K562 (cell line): Measurements from ENCODE around the gene NRF1. TPM values are rescaled to one million over a fixed set of nuclear protein-coding genes. Genes with fewer than 3 reads are reported as not detected.

Experiments
- CGGBP1 ChIP-seq: fragments of 250-450 bp; sonication (Bioruptor Pico); IDR thresholded peaks from 2 replicates; pipeline ENCODE4 v1.9.0; 2021; ENCODE audit warnings: mild to moderate bottlenecking
- FIP1L1 ChIP-seq: fragments of 200-400 bp; formaldehyde crosslinking; IDR thresholded peaks from 2 replicates; pipeline ENCODE4 v1.6.1; 2018; ENCODE audit warnings: mild to moderate bottlenecking, low read depth, low read length; ENCODE audit not compliant: poor library complexity, severe bottlenecking
- HMGXB4 ChIP-seq: sonication (generic); formaldehyde crosslinking; IDR thresholded peaks from 2 replicates; pipeline ENCODE4 v1.8.1; 2023; ENCODE audit warnings: mild to moderate bottlenecking, missing genetic modification reagents
- KDM5B ChIP-seq: fragments of 200-600 bp; sonication (generic); IDR thresholded peaks from 2 replicates; pipeline ENCODE4 v1.6.1; 2012; ENCODE audit warnings: low read depth, mild to moderate bottlenecking, moderate library complexity, low read length, control low read depth, inconsistent platforms; ENCODE audit not compliant: insufficient replicate concordance
- MCM5 ChIP-seq: fragments of 450-650 bp; IDR thresholded peaks from 2 replicates; pipeline ENCODE4 v1.6.1; 2016; ENCODE audit warnings: low read depth
- MEF2A ChIP-seq: IDR thresholded peaks from 2 replicates; pipeline ENCODE4 v1.6.1; 2011; ENCODE audit warnings: low read depth, mild to moderate bottlenecking, low read length, moderate library complexity; ENCODE audit not compliant: control insufficient read depth
- NFYB ChIP-seq: IDR thresholded peaks from 2 replicates; pipeline ENCODE4 v1.6.1; 2011; ENCODE audit warnings: mild to moderate bottlenecking, moderate library complexity; ENCODE audit not compliant: insufficient read length; ENCODE audit errors: extremely low read depth
- PPARD ChIP-seq: fragments of 250-450 bp; sonication (Bioruptor Pico); IDR thresholded peaks from 2 replicates; pipeline ENCODE4 v1.8.0; 2022; ENCODE audit warnings: inconsistent platforms, mild to moderate bottlenecking, moderate library complexity
- PTRF ChIP-seq: fragments of 450-650 bp; IDR thresholded peaks from 2 replicates; pipeline ENCODE4 v1.6.1; 2016; ENCODE audit warnings: mild to moderate bottlenecking, missing genetic modification characterization, missing compliant biosample characterization
- TARDBP ChIP-seq: fragments of 450-650 bp; IDR thresholded peaks from 2 replicates; pipeline ENCODE4 v1.6.1; 2016
- TFAP4 ChIP-seq: sonication (generic); formaldehyde crosslinking; IDR thresholded peaks from 2 replicates; pipeline ENCODE4 v1.8.0; 2022; ENCODE audit warnings: missing genetic modification reagents, mild to moderate bottlenecking, moderate library complexity, borderline replicate concordance
- ZFP36 ChIP-seq: fragments of 150-350 bp; IDR thresholded peaks from 2 replicates; pipeline ENCODE4 v1.6.1; 2018; ENCODE audit warnings: low read length, low read depth; ENCODE audit not compliant: partially characterized antibody
- ZNF282 ChIP-seq: sonication (generic); formaldehyde crosslinking; IDR thresholded peaks from 2 replicates; pipeline ENCODE4 v1.8.1; 2023; ENCODE audit warnings: missing genetic modification reagents
- ZNF407 ChIP-seq: fragments of 450-650 bp; IDR thresholded peaks from 2 replicates; pipeline ENCODE4 v1.6.1; 2016; ENCODE audit warnings: low read depth
- polyA plus RNA-seq, 8 experiments: library from polyadenylated mRNA; depleted of rRNA in 4 of 8; stranded (reverse) in 5 of 8; unstranded in 3 of 8; fragments of >200 nt; fragmentation: Nextera tagmentation in 2 of 8; fragmentation: Illumina TruSeq in 1 of 8; extraction: Ambion mirVana in 2 of 8; extraction: Trizol in 1 of 8; gene quantifications; 2 replicates each; pipeline versions ENCODE4 v1.2.1 to v1.2.3, GENCODE V29; 2011 to 2014; ENCODE audit warnings: inconsistent platforms in 1 of 8, missing spikeins in 1 of 8
- total RNA-seq, 7 experiments: library from RNA; depleted of rRNA in 6 of 7; stranded (reverse); fragments of >200 nt in 6 of 7; fragmentation: Illumina TruSeq in 2 of 7; extraction: Trizol in 2 of 7; gene quantifications; 2 replicates each; pipeline versions ENCODE4 v1.2.1 to v1.2.3, GENCODE V29; 2011 to 2021; ENCODE audit warnings: low replicate concordance in 1 of 7

NRF1 gene
- total and polyA plus RNA-seq, 9 of the 15 experiments (the other 6 are each of a cell fraction or from before 2014, with no cell fraction given) = 8.6 to 28.8 (median 20.3) TPM

GRCh38 chr7:129719980-129720732, 108.6 kb downstream of the NRF1 start (continued):
- TF ChIP-seq TARDBP (peak; percentile 96), ZNF407 (no peak), ZNF282 (CRISPR knock-in tag) (no peak), PPARD (no peak), HMGXB4 (CRISPR knock-in tag) (no peak), MCM5 (no peak), PTRF (tag) (peak; percentile 53; the same call in 1 of the 2 replicates), FIP1L1 (no peak), CGGBP1 (peak; percentile 26; the same call in 1 of the 2 replicates), NFYB (no peak), KDM5B (peak; percentile 20), TFAP4 (CRISPR knock-in tag) (peak; percentile 63; the same call in 1 of the 2 replicates), MEF2A (peak; percentile 47), ZFP36 (peak; percentile 30)
